ENCODE data around the gene ZNF135. TPM values are rescaled to one million over a fixed set of nuclear protein-coding genes. Genes with fewer than 3 reads are reported as not detected.

ZNF135 gene
- polyA plus RNA-seq, 1 donor, result 8.2 TPM

- H3K27me3 ChIP-seq (ENCODE audit: control insufficient read depth, insufficient read depth, low read length), result peaks cover 6% of the 10 kb centered on the region
- H3K27ac ChIP-seq (ENCODE audit: low read length), result no peak overlapping the region
- DNase-seq, result peak in 1 of 2 donors; percentile 11
- peaks cover 46% of the 10 kb centered on the region for H3K9me3 ChIP-seq (ENCODE audit: control insufficient read depth, low read depth, low read length)
- H3K36me3 ChIP-seq (ENCODE audit: control insufficient read depth, insufficient read depth, low read length), result no peaks in the 10 kb centered on the region
- H3K4me1 ChIP-seq (ENCODE audit: control insufficient read depth, insufficient read depth, low read length), result no peaks in the 10 kb centered on the region
- H3K4me3 ChIP-seq (ENCODE audit: low read length), result no peak overlapping the region
- WGBS (ENCODE audit: insufficient coverage, low lambda C conversion rate), result no CpG with 5 or more reads among the region's 77 CpGs
Observed at GRCh38 chr19:58117841-58118575, 58.9 kb downstream of the ZNF135 start.

- Histone ChIP-seq H3K4me3 (ENCODE audit: low read length) (no peak overlapping the region), H3K27ac (ENCODE audit: low read length) (no peak overlapping the region), H3K27me3 (ENCODE audit: control insufficient read depth, insufficient read depth, low read length) (peaks cover 6% of the 10 kb centered on the region), H3K9me3 (ENCODE audit: control insufficient read depth, low read depth, low read length) (peaks cover 44% of the 10 kb centered on the region), H3K4me1 (ENCODE audit: control insufficient read depth, insufficient read depth, low read length) (no peaks in the 10 kb centered on the region), H3K36me3 (ENCODE audit: control insufficient read depth, insufficient read depth, low read length) (no peaks in the 10 kb centered on the region)
- no peak for DNase-seq
- WGBS (ENCODE audit: insufficient coverage, low lambda C conversion rate), result 43% methylated on average over 1 of the region's 5 CpGs
Observed at GRCh38 chr19:58118979-58119733, 60.1 kb downstream of the ZNF135 start.

Other genes with a start within 250 kb of the ZNF135 start
- 40.9 TPM for gene ZNF552, start 244.4 kb upstream of the ZNF135 start, polyA plus RNA-seq
- gene ZNF587B, start 229.0 kb upstream of the ZNF135 start, polyA plus RNA-seq, result 21.3 TPM
- 61.1 TPM for gene ZNF587, start 209.4 kb upstream of the ZNF135 start, polyA plus RNA-seq
- 54.3 TPM for gene ZNF814, start 170.2 kb upstream of the ZNF135 start, polyA plus RNA-seq
- 34.8 TPM for gene ZNF417, start 142.7 kb upstream of the ZNF135 start, polyA plus RNA-seq
- 16.5 TPM for gene ZNF418, start 123.9 kb upstream of the ZNF135 start, polyA plus RNA-seq
- gene ZNF256, start 111.6 kb upstream of the ZNF135 start, polyA plus RNA-seq, result 7.7 TPM
- 1.2 TPM for gene C19orf18, start 84.7 kb upstream of the ZNF135 start, polyA plus RNA-seq
- gene ZNF606, start 56.5 kb upstream of the ZNF135 start, polyA plus RNA-seq, result 18.5 TPM
- 0.73 TPM for gene ZSCAN1, start 25.3 kb upstream of the ZNF135 start, polyA plus RNA-seq
- 67.9 TPM for gene ZSCAN18, start 38.9 kb downstream of the ZNF135 start, polyA plus RNA-seq
- gene ZNF329, start 91.5 kb downstream of the ZNF135 start, polyA plus RNA-seq, result 12.2 TPM
- 36.5 TPM for gene ZNF274, start 123.8 kb downstream of the ZNF135 start, polyA plus RNA-seq
- gene ZNF544, start 169.6 kb downstream of the ZNF135 start, polyA plus RNA-seq, result 33.8 TPM
- gene ZNF8, start 219.7 kb downstream of the ZNF135 start, polyA plus RNA-seq, result 5.1 TPM
- gene ERVK3-1, start 246.1 kb downstream of the ZNF135 start, polyA plus RNA-seq, result 59.3 TPM